Liver (tissue), 9 donors: ENCODE results near the gene NPAS2. TPM values are rescaled to one million over a fixed set of nuclear protein-coding genes. Genes with fewer than 3 reads are reported as not detected.

Source experiments
- DNase-seq: peaks from one replicate; pipeline ENCODE4 v3.0.0-alpha.2; 2017; ENCODE audit warnings: low spot score
- H3K27ac ChIP-seq, 2 donors: one replicate each; pipeline ENCODE4 v1.7.0; 2013; ENCODE audit warnings: inconsistent platforms in 2 of 2, low read length in 2 of 2, control low read depth in 1 of 2, low read depth in 1 of 2, mild to moderate bottlenecking in 1 of 2
- H3K27me3 ChIP-seq, 4 donors: one replicate each; pipeline versions ENCODE4 v1.6.1 to v1.7.0; 2013; ENCODE audit warnings: low read length in 3 of 4, inconsistent platforms in 1 of 4, mild to moderate bottlenecking in 1 of 4, moderate library complexity in 1 of 4; ENCODE audit not compliant: control insufficient read depth in 4 of 4, insufficient read depth in 4 of 4
- H3K36me3 ChIP-seq, 4 donors: one replicate each; pipeline versions ENCODE4 v1.6.1 to v1.7.0; 2013; ENCODE audit warnings: low read length in 3 of 4, mild to moderate bottlenecking in 3 of 4, low read depth in 1 of 4, moderate library complexity in 1 of 4; ENCODE audit not compliant: control insufficient read depth in 4 of 4, insufficient read depth in 3 of 4
- H3K4me1 ChIP-seq, 4 donors: one replicate each; pipeline versions ENCODE4 v1.6.1 to v1.7.0; 2013; ENCODE audit warnings: low read length in 3 of 4, mild to moderate bottlenecking in 3 of 4, moderate library complexity in 1 of 4; ENCODE audit not compliant: control insufficient read depth in 4 of 4, insufficient read depth in 4 of 4
- H3K4me3 ChIP-seq, 3 donors: one replicate each; pipeline versions ENCODE4 v1.6.1 to v1.7.0; 2013; ENCODE audit warnings: low read length in 3 of 3, control low read depth in 1 of 3, low read depth in 1 of 3, mild to moderate bottlenecking in 1 of 3
- H3K9ac ChIP-seq, 2 donors: one replicate each; pipeline ENCODE4 v1.7.0; 2013; ENCODE audit warnings: low read length in 2 of 2, mild to moderate bottlenecking in 2 of 2, moderate library complexity in 2 of 2, control low read depth in 1 of 2, low read depth in 1 of 2
- H3K9me3 ChIP-seq, 4 donors: one replicate each; pipeline versions ENCODE4 v1.6.1 to v1.7.0; 2013; ENCODE audit warnings: low read length in 3 of 4; ENCODE audit not compliant: control insufficient read depth in 4 of 4
- CTCF ChIP-seq: fragments of 150-350 bp; IDR thresholded peaks from 2 replicates; pipeline ENCODE4 v1.5.1; 2017; ENCODE audit warnings: improper control_type of control experiment, low read depth, low read length; ENCODE audit not compliant: missing input control
- EGR1 ChIP-seq, 2 donors: IDR thresholded peaks; 2 replicates each; pipeline ENCODE4 v1.6.1; 2016 to 2018; ENCODE audit warnings: antibody characterized with exemption in 2 of 2, low read depth in 2 of 2
- FOXA1 ChIP-seq: IDR thresholded peaks from 2 replicates; pipeline ENCODE4 v1.6.1; 2016; ENCODE audit warnings: antibody characterized with exemption
- FOXA2 ChIP-seq: IDR thresholded peaks from 2 replicates; pipeline ENCODE4 v1.6.1; 2016; ENCODE audit warnings: antibody characterized with exemption
- GABPA ChIP-seq, 2 donors: IDR thresholded peaks in 1 of 2; conservative IDR thresholded peaks in 1 of 2; 2 replicates each; pipeline ENCODE4 v1.6.1; 2016; ENCODE audit warnings: antibody characterized with exemption in 2 of 2, mild to moderate bottlenecking in 1 of 2, moderate library complexity in 1 of 2
- HNF4A ChIP-seq, 2 donors: conservative IDR thresholded peaks; 2 replicates each; pipeline ENCODE4 v1.6.1; 2016; ENCODE audit warnings: antibody characterized with exemption in 2 of 2, mild to moderate bottlenecking in 2 of 2
- HNF4G ChIP-seq: IDR thresholded peaks from 2 replicates; pipeline ENCODE4 v1.6.1; 2016; ENCODE audit warnings: antibody characterized with exemption
- JUND ChIP-seq, 2 donors: IDR thresholded peaks; 2 replicates each; pipeline ENCODE4 v1.6.1; 2016; ENCODE audit warnings: antibody characterized with exemption in 2 of 2
- NR2F2 ChIP-seq: IDR thresholded peaks from 2 replicates; pipeline ENCODE4 v1.6.1; 2016; ENCODE audit warnings: antibody characterized with exemption
- RAD21 ChIP-seq, 2 donors: IDR thresholded peaks; 2 replicates each; pipeline ENCODE4 v1.6.1; 2016; ENCODE audit warnings: antibody characterized with exemption in 2 of 2, mild to moderate bottlenecking in 2 of 2
- RXRA ChIP-seq, 2 donors: IDR thresholded peaks; 2 replicates each; pipeline ENCODE4 v1.6.1; 2017 to 2018; ENCODE audit warnings: antibody characterized with exemption in 2 of 2, mild to moderate bottlenecking in 1 of 2
- SP1 ChIP-seq: IDR thresholded peaks from 2 replicates; pipeline ENCODE4 v1.6.1; 2018; ENCODE audit warnings: antibody characterized with exemption, mild to moderate bottlenecking
- TAF1 ChIP-seq: conservative IDR thresholded peaks from 2 replicates; pipeline ENCODE4 v1.6.1; 2016; ENCODE audit warnings: antibody characterized with exemption, mild to moderate bottlenecking
- YY1 ChIP-seq: IDR thresholded peaks from 2 replicates; pipeline ENCODE4 v1.6.1; 2016; ENCODE audit warnings: antibody characterized with exemption, mild to moderate bottlenecking
- WGBS: extraction: QIAGEN DNeasy Blood & Tissue Kit; methylation state at CpG from one replicate; pipeline ENCODE4 v1.1.7; 2013; 5-methylcytosine and 5-hydroxymethylcytosine counted together
- polyA plus RNA-seq, 2 donors: library from polyadenylated mRNA; stranded (reverse) in 1 of 2; unstranded in 1 of 2; fragments of 200-250 nt in 1 of 2; fragments of >200 nt in 1 of 2; fragmentation: Nextera tagmentation in 1 of 2; extraction: Ambion mirVana in 1 of 2; gene quantifications; one replicate each; pipeline versions ENCODE4 v1.2.1 to v1.2.3, GENCODE V29; 2013 to 2015
- total RNA-seq, 2 donors: library from RNA; depleted of rRNA; stranded (reverse); fragments of >200 nt; gene quantifications; one replicate each; pipeline ENCODE4 v1.2.3, GENCODE V29; 2014
- TF ChIP-seq, protein P1 (sequence below): IDR thresholded peaks from 2 replicates; pipeline ENCODE4 v1.6.1; 2016; ENCODE audit warnings: antibody characterized with exemption
- TF ChIP-seq, protein P2 (sequence below): IDR thresholded peaks from 2 replicates; pipeline ENCODE4 v1.6.1; 2016; ENCODE audit warnings: antibody characterized with exemption
- TF ChIP-seq, protein P3 (sequence below): IDR thresholded peaks from 2 replicates; pipeline ENCODE4 v1.6.1; 2016; ENCODE audit warnings: antibody characterized with exemption, mild to moderate bottlenecking
- TF ChIP-seq, protein P4 (sequence below): IDR thresholded peaks from 2 replicates; pipeline ENCODE4 v1.6.1; 2016; ENCODE audit warnings: antibody characterized with exemption
- donor health status: healthy.
- donor health status: healthy.
- donor health status: healthy.
- donor health status: healthy.
- donor health status: healthy.

The NPAS2 gene
- total and polyA plus RNA-seq, 4 donors = 0.33 to 24.3 (median 6.6) TPM

DNA sequence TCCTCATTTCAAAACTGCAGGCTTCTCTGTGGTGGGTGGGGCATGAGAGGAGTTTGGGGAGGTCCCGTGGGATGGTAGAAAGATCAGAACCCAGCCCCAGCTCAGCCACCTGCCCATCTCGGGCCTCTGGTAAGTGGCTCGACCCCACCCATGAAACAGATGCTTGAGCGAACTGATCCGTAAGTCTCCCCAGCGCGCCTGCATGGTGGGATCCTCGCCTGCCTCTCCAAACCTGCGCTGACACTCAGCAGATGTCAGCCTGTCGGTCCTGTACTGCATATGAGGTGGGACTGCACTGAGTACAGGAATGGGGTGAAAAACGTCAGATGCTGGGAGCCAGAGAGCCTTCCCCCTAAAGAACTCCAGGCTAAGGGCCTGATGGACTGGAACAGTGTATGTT, 166.2 kb downstream of the NPAS2 start:
- peaks cover 0 to 4% (median 0%) of the 10 kb centered on the region in 4 donors for H3K4me1 ChIP-seq
- peaks cover 0 to 20% (median 1%) of the 10 kb centered on the region in 4 donors for H3K36me3 ChIP-seq
- WGBS = 95% methylated on average over 11 of the region's 11 CpGs
- no peak overlapping the region for H3K4me3 ChIP-seq
- no peak overlapping the region for H3K9ac ChIP-seq
- TF ChIP-seq HNF4A (conservative IDR thresholded peaks at IDR 0.05) = no peak
- TF ChIP-seq YY1 = no peak
- TF ChIP-seq EGR1 (IDR thresholded peaks at IDR 0.05; ENCODE audit: low read depth in 2 of 2) = no peak
- TF ChIP-seq GABPA (IDR thresholded peaks at IDR 0.05 in 1 of 2, conservative IDR thresholded peaks at IDR 0.05 in 1 of 2) = no peak
- TF ChIP-seq RXRA (IDR thresholded peaks at IDR 0.05) = no peak
- no peak for TF ChIP-seq CTCF
- no peak for TF ChIP-seq NR2F2
- no peak for TF ChIP-seq FOXA2
- TF ChIP-seq, protein P1, sequence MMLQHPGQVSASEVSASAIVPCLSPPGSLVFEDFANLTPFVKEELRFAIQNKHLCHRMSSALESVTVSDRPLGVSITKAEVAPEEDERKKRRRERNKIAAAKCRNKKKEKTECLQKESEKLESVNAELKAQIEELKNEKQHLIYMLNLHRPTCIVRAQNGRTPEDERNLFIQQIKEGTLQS = no peak
- TF ChIP-seq, protein P2, sequence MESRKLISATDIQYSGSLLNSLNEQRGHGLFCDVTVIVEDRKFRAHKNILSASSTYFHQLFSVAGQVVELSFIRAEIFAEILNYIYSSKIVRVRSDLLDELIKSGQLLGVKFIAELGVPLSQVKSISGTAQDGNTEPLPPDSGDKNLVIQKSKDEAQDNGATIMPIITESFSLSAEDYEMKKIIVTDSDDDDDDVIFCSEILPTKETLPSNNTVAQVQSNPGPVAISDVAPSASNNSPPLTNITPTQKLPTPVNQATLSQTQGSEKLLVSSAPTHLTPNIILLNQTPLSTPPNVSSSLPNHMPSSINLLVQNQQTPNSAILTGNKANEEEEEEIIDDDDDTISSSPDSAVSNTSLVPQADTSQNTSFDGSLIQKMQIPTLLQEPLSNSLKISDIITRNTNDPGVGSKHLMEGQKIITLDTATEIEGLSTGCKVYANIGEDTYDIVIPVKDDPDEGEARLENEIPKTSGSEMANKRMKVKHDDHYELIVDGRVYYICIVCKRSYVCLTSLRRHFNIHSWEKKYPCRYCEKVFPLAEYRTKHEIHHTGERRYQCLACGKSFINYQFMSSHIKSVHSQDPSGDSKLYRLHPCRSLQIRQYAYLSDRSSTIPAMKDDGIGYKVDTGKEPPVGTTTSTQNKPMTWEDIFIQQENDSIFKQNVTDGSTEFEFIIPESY = no peak
- no peak for TF ChIP-seq RAD21 (IDR thresholded peaks at IDR 0.05)
- TF ChIP-seq TAF1 = no peak
- no peak for TF ChIP-seq SP1
- no peak for TF ChIP-seq HNF4G
- TF ChIP-seq JUND (IDR thresholded peaks at IDR 0.05) = no peak
- no peak for TF ChIP-seq FOXA1
- TF ChIP-seq, protein P3, sequence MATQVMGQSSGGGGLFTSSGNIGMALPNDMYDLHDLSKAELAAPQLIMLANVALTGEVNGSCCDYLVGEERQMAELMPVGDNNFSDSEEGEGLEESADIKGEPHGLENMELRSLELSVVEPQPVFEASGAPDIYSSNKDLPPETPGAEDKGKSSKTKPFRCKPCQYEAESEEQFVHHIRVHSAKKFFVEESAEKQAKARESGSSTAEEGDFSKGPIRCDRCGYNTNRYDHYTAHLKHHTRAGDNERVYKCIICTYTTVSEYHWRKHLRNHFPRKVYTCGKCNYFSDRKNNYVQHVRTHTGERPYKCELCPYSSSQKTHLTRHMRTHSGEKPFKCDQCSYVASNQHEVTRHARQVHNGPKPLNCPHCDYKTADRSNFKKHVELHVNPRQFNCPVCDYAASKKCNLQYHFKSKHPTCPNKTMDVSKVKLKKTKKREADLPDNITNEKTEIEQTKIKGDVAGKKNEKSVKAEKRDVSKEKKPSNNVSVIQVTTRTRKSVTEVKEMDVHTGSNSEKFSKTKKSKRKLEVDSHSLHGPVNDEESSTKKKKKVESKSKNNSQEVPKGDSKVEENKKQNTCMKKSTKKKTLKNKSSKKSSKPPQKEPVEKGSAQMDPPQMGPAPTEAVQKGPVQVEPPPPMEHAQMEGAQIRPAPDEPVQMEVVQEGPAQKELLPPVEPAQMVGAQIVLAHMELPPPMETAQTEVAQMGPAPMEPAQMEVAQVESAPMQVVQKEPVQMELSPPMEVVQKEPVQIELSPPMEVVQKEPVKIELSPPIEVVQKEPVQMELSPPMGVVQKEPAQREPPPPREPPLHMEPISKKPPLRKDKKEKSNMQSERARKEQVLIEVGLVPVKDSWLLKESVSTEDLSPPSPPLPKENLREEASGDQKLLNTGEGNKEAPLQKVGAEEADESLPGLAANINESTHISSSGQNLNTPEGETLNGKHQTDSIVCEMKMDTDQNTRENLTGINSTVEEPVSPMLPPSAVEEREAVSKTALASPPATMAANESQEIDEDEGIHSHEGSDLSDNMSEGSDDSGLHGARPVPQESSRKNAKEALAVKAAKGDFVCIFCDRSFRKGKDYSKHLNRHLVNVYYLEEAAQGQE = no peak
- TF ChIP-seq, protein P4, sequence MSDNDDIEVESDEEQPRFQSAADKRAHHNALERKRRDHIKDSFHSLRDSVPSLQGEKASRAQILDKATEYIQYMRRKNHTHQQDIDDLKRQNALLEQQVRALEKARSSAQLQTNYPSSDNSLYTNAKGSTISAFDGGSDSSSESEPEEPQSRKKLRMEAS = no peak
- no peak overlapping the region for H3K27ac ChIP-seq
- DNase-seq = no peak
- no peaks in the 10 kb centered on the region for H3K9me3 ChIP-seq
- no peaks in the 10 kb centered on the region for H3K27me3 ChIP-seq
